Uterus (tissue), 2 donors: ENCODE results near the gene SNTB2.

Source experiments
- CTCF ChIP-seq, 4 experiments: fragments of 200-600 bp in 2 of 4; fragments of 450-650 bp in 2 of 4; sonication (generic) in 2 of 4; IDR thresholded peaks; one replicate each; pipeline ENCODE4 v1.5.1; 2016 to 2019; ENCODE audit warnings: antibody characterized with exemption in 4 of 4, mild to moderate bottlenecking in 2 of 4, moderate library complexity in 1 of 4
- POLR2A ChIP-seq, 2 donors: fragments of 450-650 bp; IDR thresholded peaks; one replicate each; pipeline ENCODE4 v1.6.1; 2016; ENCODE audit warnings: antibody characterized with exemption in 2 of 2, mild to moderate bottlenecking in 1 of 2, moderate library complexity in 1 of 2

- no peak for TF ChIP-seq CTCF (IDR thresholded peaks at IDR 0.05)
- no peak for TF ChIP-seq POLR2A (IDR thresholded peaks at IDR 0.05)
These were observed 138.8 kb downstream of the SNTB2 start for GRCh38 chr16:69325784-69326171.
